GM12872 (cell line): ENCODE data around the gene ATP11A.

Source experiments
- CTCF ChIP-seq: IDR thresholded peaks from 3 replicates; pipeline ENCODE4 v1.5.1; 2011; ENCODE audit warnings: low read depth, mild to moderate bottlenecking, low read length, moderate library complexity; ENCODE audit not compliant: insufficient read depth

ATP11A gene

GRCh38 chr13:112748947-112749735 is 59.3 kb downstream of the ATP11A start:
- no peak for TF ChIP-seq CTCF

- TF ChIP-seq CTCF: no peak
Observed at GRCh38 chr13:112750570-112750969, 60.7 kb downstream of the ATP11A start.

GRCh38 chr13:112751617-112752016 is 61.8 kb downstream of the ATP11A start:
- TF ChIP-seq CTCF: no peak

- TF ChIP-seq CTCF: no peak
Observed at GRCh38 chr13:112752211-112752610, 62.4 kb downstream of the ATP11A start.

- TF ChIP-seq CTCF: no peak
Observed at GRCh38 chr13:112752711-112753541, 63.1 kb downstream of the ATP11A start.

- no peak for TF ChIP-seq CTCF
Observed at GRCh38 chr13:112753833-112754232, 64.0 kb downstream of the ATP11A start.

GRCh38 chr13:112754281-112755025 is 64.6 kb downstream of the ATP11A start:
- no peak for TF ChIP-seq CTCF
